Measurements from ENCODE around the gene MAEA. TPM values are rescaled to one million over a fixed set of nuclear protein-coding genes. Genes with fewer than 3 reads are reported as not detected.

MAEA gene
- total and polyA plus RNA-seq, 10 of the 15 experiments (the other 5 are each of a cell fraction or from before 2014, with no cell fraction given) = 3.6 to 67.1 (median 54.6) TPM

GRCh38 chr4:1248245-1249147, 41.2 kb upstream of the MAEA start, which contains the start of gene CTBP1 (continued):
- no peak for TF ChIP-seq IRF5 (IDR thresholded peaks at IDR 0.05; ENCODE audit: borderline replicate concordance)
- TF ChIP-seq GATAD2B (conservative IDR thresholded peaks at IDR 0.05; ENCODE audit: low read depth) = peak; percentile 91; the same call in 1 of the 2 replicates
- no peak for TF ChIP-seq HSF1 (IDR thresholded peaks at IDR 0.05; ENCODE audit: low read depth, low read length)

- H3K4me3 ChIP-seq = peak overlapping the region; percentile 83
- H3K79me2 ChIP-seq (ENCODE audit: control insufficient read depth, insufficient read depth, low read length) = peaks cover 51% of the 10 kb centered on the region
- WGBS (ENCODE audit: insufficient coverage, insufficient replicate concordance, low lambda C conversion rate, missing lambda C conversion rate) = under 1% methylated on average over 34 of the region's 86 CpGs
- peak overlapping the region; percentile 65 for H2AFZ ChIP-seq (ENCODE audit: control insufficient read depth, low read depth, low read length)
- CTCF ChIA-PET = interaction anchor here (2.6 to 3.7 kb wide), 2 partner anchors 18 to 97 kb away, joined by 12 to 21 read pairs; partner anchors contain the start of gene UVSSA
- POLR2A ChIA-PET = interaction anchor here (0.6 to 6.2 kb wide), 8 partner anchors 41 to 1767 kb away, joined by 3 to 42 read pairs (median 4); partner anchors contain the start of genes MAEA and UVSSA
- peaks cover 0 to 6% of the 10 kb centered on the region in 2 experiments; a peak in 2 of 4 replicates for H3K36me3 ChIP-seq (ENCODE audit: control insufficient read depth in 2 of 2, insufficient read depth in 2 of 2, low read length in 1 of 2)
- no TSS peak for BruUV-seq (replicated peaks)
- RAD21 ChIA-PET (ENCODE audit: unreplicated experiment) = interaction anchor here (1.0 to 3.6 kb wide), 6 partner anchors 19 to 112 kb away, joined by 3 to 23 read pairs (median 6); partner anchors contain the start of gene UVSSA
- peak overlapping the region; percentile 57 for H3K4me2 ChIP-seq (ENCODE audit: control insufficient read depth, insufficient read depth)
- in situ Hi-C loops (cut with MboI) = no loop called here
- peak overlapping the region; percentile 89 for H3K9ac ChIP-seq (ENCODE audit: control insufficient read depth, insufficient read depth, low read length)
- no peak for DNase-seq (ENCODE audit: low read depth, low spot score)
- ATAC-seq = peak; percentile 57
- H3K9me3 ChIP-seq (replicated peaks; ENCODE audit: control insufficient read depth, insufficient read depth, low read length) = peaks cover 16% of the 10 kb centered on the region; the same call in 2 of the 3 replicates
- SMC1A ChIA-PET (ENCODE audit: uncharacterized antibody, unreplicated experiment) = interaction anchor here (0.7 to 2.3 kb wide), 3 partner anchors 19 to 97 kb away, joined by 3 to 12 read pairs (median 11); partner anchors contain the start of gene UVSSA
- FAIRE-seq = no peak
- peak overlapping the region; percentile 92 for H3K27ac ChIP-seq (ENCODE audit: control insufficient read depth, insufficient read depth)
- H3K27me3 ChIP-seq (replicated peaks in 1 of 2; ENCODE audit: control insufficient read depth in 2 of 2, insufficient read depth in 2 of 2, low read length in 1 of 2) = no peaks in the 10 kb centered on the region
- peaks cover 7% of the 10 kb centered on the region; the same call in 1 of the 2 replicates for H4K20me1 ChIP-seq (ENCODE audit: control insufficient read depth, insufficient read depth)
- H3K4me1 ChIP-seq (ENCODE audit: control insufficient read depth, insufficient read depth, low read length) = peaks cover 24% of the 10 kb centered on the region
- intact Hi-C loops (cut with micrococcal nuclease; ENCODE audit: unreplicated experiment) = loop anchor here (1.0 to 5.0 kb wide), 5 partner anchors 18 to 117 kb away; no protein-coding TSS in a partner anchor
- TF ChIP-seq PRDM15 (CRISPR knock-in tag; IDR thresholded peaks at IDR 0.05) (no peak), JUNB (IDR thresholded peaks at IDR 0.05) (no peak), TBL1XR1 (IDR thresholded peaks at IDR 0.05; ENCODE audit: low read depth, low read length) (no peak), EED (IDR thresholded peaks at IDR 0.05; ENCODE audit: low read depth) (no peak), SP1 (IDR thresholded peaks at IDR 0.05; ENCODE audit: low read depth, low read length) (no peak), BHLHE40 (IDR thresholded peaks at IDR 0.05; ENCODE audit: borderline replicate concordance in 1 of 2, low read depth in 2 of 2, low read length in 1 of 2) (peak; percentile 2 to 75; a peak in 2 of 4 replicates), ESRRA (IDR thresholded peaks at IDR 0.05; ENCODE audit: low read length) (no peak)
- TF ChIP-seq, protein P1, sequence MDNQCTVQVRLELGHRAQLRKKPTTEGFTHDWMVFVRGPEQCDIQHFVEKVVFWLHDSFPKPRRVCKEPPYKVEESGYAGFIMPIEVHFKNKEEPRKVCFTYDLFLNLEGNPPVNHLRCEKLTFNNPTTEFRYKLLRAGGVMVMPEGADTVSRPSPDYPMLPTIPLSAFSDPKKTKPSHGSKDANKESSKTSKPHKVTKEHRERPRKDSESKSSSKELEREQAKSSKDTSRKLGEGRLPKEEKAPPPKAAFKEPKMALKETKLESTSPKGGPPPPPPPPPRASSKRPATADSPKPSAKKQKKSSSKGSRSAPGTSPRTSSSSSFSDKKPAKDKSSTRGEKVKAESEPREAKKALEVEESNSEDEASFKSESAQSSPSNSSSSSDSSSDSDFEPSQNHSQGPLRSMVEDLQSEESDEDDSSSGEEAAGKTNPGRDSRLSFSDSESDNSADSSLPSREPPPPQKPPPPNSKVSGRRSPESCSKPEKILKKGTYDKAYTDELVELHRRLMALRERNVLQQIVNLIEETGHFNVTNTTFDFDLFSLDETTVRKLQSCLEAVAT (IDR thresholded peaks at IDR 0.05) = no peak
These were observed 40.5 kb upstream of the MAEA start for GRCh38 chr4:1249148-1249730.

Measured in GM12878 (cell line).